HEK293T (cell line): ENCODE measurements around the gene PHEX.

ENCODE experiments used
- ARNT ChIP-seq: fragments of 450-650 bp; IDR thresholded peaks from 2 replicates; pipeline ENCODE4 v1.6.1; 2017; ENCODE audit warnings: mild to moderate bottlenecking
- FOXM1 ChIP-seq: fragments of 450-650 bp; IDR thresholded peaks from 2 replicates; pipeline ENCODE4 v1.6.1; 2017; ENCODE audit warnings: mild to moderate bottlenecking, borderline replicate concordance
- LEF1 ChIP-seq: fragments of 450-650 bp; IDR thresholded peaks from 2 replicates; pipeline ENCODE4 v1.6.1; 2017; ENCODE audit warnings: mild to moderate bottlenecking, borderline replicate concordance
- NFRKB ChIP-seq: fragments of 450-650 bp; IDR thresholded peaks from 2 replicates; pipeline ENCODE4 v1.6.1; 2016; ENCODE audit warnings: mild to moderate bottlenecking, moderate library complexity
- SP1 ChIP-seq: fragments of 450-650 bp; IDR thresholded peaks from 2 replicates; pipeline ENCODE4 v1.6.1; 2017
- SUZ12 ChIP-seq: fragments of 450-650 bp; IDR thresholded peaks from 2 replicates; pipeline ENCODE4 v1.6.1; 2016; ENCODE audit warnings: mild to moderate bottlenecking
- TARDBP ChIP-seq: fragments of 450-650 bp; IDR thresholded peaks from 2 replicates; pipeline ENCODE4 v1.6.1; 2016
- ZNF384 ChIP-seq: fragments of 450-650 bp; IDR thresholded peaks from 2 replicates; pipeline ENCODE4 v1.6.1; 2016

- TF ChIP-seq ARNT = no peak
- no peak for TF ChIP-seq ZNF384
- no peak for TF ChIP-seq LEF1
- TF ChIP-seq SP1 = no peak
- no peak for TF ChIP-seq FOXM1
- TF ChIP-seq NFRKB = no peak
- TF ChIP-seq SUZ12 = no peak
- TF ChIP-seq TARDBP = no peak
Measured at GRCh38 chrX:22040184-22040583, 8.1 kb downstream of the PHEX start.
